Measurements from ENCODE around the gene MYO1C.

- TF ChIP-seq CTCF (IDR thresholded peaks at IDR 0.05) (no peak), POLR2A (IDR thresholded peaks at IDR 0.05) (no peak)
These were observed 30.1 kb upstream of the MYO1C start for GRCh38 chr17:1522626-1523025.

Measured in testis (tissue), 2 donors.